ENCODE data around the gene SLC10A1.

SLC10A1 gene

GRCh38 chr14:69796797-69797500 lies at the start of gene SLC10A1:
Gene SLC10A1, minus strand, starts transcription at chr14:69797241. Its CDS starts 86 bp downstream, at chr14:69797155.
- TF ChIP-seq EZH2phosphoT487 (IDR thresholded peaks at IDR 0.05; ENCODE audit: borderline replicate concordance, low read length): no peak
- no peak for TF ChIP-seq CTCF (IDR thresholded peaks at IDR 0.05; ENCODE audit: low read depth, low read length, poor library complexity, severe bottlenecking)
- H3K27me3 ChIP-seq (ENCODE audit: control insufficient read depth, low read length): peaks cover 5% of the 10 kb centered on the region; the same call in 1 of the 2 replicates
- H3K27ac ChIP-seq (ENCODE audit: low read depth, low read length): no peak within 1 kb of the TSS
- H3K79me2 ChIP-seq (ENCODE audit: control insufficient read depth, low read length): no peaks in the 10 kb centered on the region
- H3K9me2 ChIP-seq (replicated peaks; ENCODE audit: control insufficient read depth, low read length): no peaks in the 10 kb centered on the region
- H3K9me3 ChIP-seq (ENCODE audit: control insufficient read depth, insufficient read depth, low read length): no peaks in the 10 kb centered on the region
- no peak within 1 kb of the TSS for H3K4me2 ChIP-seq (ENCODE audit: low read length)
- no peak within 1 kb of the TSS for H3K4me3 ChIP-seq (ENCODE audit: low read length)
- no peaks in the 10 kb centered on the region for H3K36me3 ChIP-seq (ENCODE audit: control insufficient read depth, low read length)
- no peaks in the 10 kb centered on the region for H3F3A ChIP-seq (ENCODE audit: control insufficient read depth, insufficient read depth)
- no peaks in the 10 kb centered on the region for H4K20me1 ChIP-seq (ENCODE audit: control insufficient read depth, insufficient read depth, low read depth, low read length)
- H3K4me1 ChIP-seq (ENCODE audit: control insufficient read depth, low read length): no peaks in the 10 kb centered on the region

- Histone ChIP-seq H3K4me3 (ENCODE audit: low read length) (no peak overlapping the region), H3K9me2 (replicated peaks; ENCODE audit: control insufficient read depth, low read length) (no peaks in the 10 kb centered on the region), H3K4me1 (ENCODE audit: control insufficient read depth, low read length) (no peaks in the 10 kb centered on the region), H3K27me3 (ENCODE audit: control insufficient read depth, low read length) (peaks cover 30% of the 10 kb centered on the region), H3F3A (ENCODE audit: control insufficient read depth, insufficient read depth) (no peaks in the 10 kb centered on the region), H4K20me1 (ENCODE audit: control insufficient read depth, insufficient read depth, low read depth, low read length) (no peaks in the 10 kb centered on the region), H3K4me2 (ENCODE audit: low read length) (no peak overlapping the region), H3K27ac (ENCODE audit: low read depth, low read length) (no peak overlapping the region), H3K36me3 (ENCODE audit: control insufficient read depth, low read length) (no peaks in the 10 kb centered on the region), H3K9me3 (ENCODE audit: control insufficient read depth, insufficient read depth, low read length) (no peaks in the 10 kb centered on the region), H3K79me2 (ENCODE audit: control insufficient read depth, low read length) (no peaks in the 10 kb centered on the region)
- TF ChIP-seq CTCF (IDR thresholded peaks at IDR 0.05; ENCODE audit: low read depth, low read length, poor library complexity, severe bottlenecking) (no peak), EZH2phosphoT487 (IDR thresholded peaks at IDR 0.05; ENCODE audit: borderline replicate concordance, low read length) (no peak)
Observed at GRCh38 chr14:69845787-69846186, 48.7 kb upstream of the SLC10A1 start.

- no peaks in the 10 kb centered on the region for H3K79me2 ChIP-seq (ENCODE audit: control insufficient read depth, low read length)
- H3K4me2 ChIP-seq (ENCODE audit: low read length): no peak overlapping the region
- H3K4me3 ChIP-seq (ENCODE audit: low read length): no peak overlapping the region
- no peaks in the 10 kb centered on the region for H4K20me1 ChIP-seq (ENCODE audit: control insufficient read depth, insufficient read depth, low read depth, low read length)
- H3K9me3 ChIP-seq (ENCODE audit: control insufficient read depth, insufficient read depth, low read length): no peaks in the 10 kb centered on the region
- H3K27me3 ChIP-seq (ENCODE audit: control insufficient read depth, low read length): peaks cover 31% of the 10 kb centered on the region
- no peaks in the 10 kb centered on the region for H3F3A ChIP-seq (ENCODE audit: control insufficient read depth, insufficient read depth)
- no peaks in the 10 kb centered on the region for H3K9me2 ChIP-seq (replicated peaks; ENCODE audit: control insufficient read depth, low read length)
- no peaks in the 10 kb centered on the region for H3K4me1 ChIP-seq (ENCODE audit: control insufficient read depth, low read length)
- H3K27ac ChIP-seq (ENCODE audit: low read depth, low read length): no peak overlapping the region
- H3K36me3 ChIP-seq (ENCODE audit: control insufficient read depth, low read length): no peaks in the 10 kb centered on the region
- no peak for TF ChIP-seq CTCF (IDR thresholded peaks at IDR 0.05; ENCODE audit: low read depth, low read length, poor library complexity, severe bottlenecking)
- no peak for TF ChIP-seq EZH2phosphoT487 (IDR thresholded peaks at IDR 0.05; ENCODE audit: borderline replicate concordance, low read length)
Observed at GRCh38 chr14:69845050-69845581, 48.1 kb upstream of the SLC10A1 start.

All from DOHH2 (cell line).